Fibroblast of lung (primary cell): ENCODE measurements around the gene EED.

Source experiments
- CTCF ChIP-seq, 2 donors: IDR thresholded peaks in 1 of 2; conservative IDR thresholded peaks in 1 of 2; 1 replicate in 1 of 2; 2 replicates in 1 of 2; pipeline ENCODE4 v1.5.1; 2011 to 2012; ENCODE audit warnings: low read length in 2 of 2, control low read depth in 1 of 2, inconsistent platforms in 1 of 2, low read depth in 1 of 2, mild to moderate bottlenecking in 1 of 2
- EZH2 ChIP-seq: IDR thresholded peaks from 2 replicates; pipeline ENCODE4 v1.5.1; 2012; ENCODE audit warnings: low read length, control low read depth, mild to moderate bottlenecking; ENCODE audit errors: missing control alignments

GRCh38 chr11:86287468-86287796 lies 42.9 kb downstream of the EED start:
- no peak for TF ChIP-seq CTCF (conservative IDR thresholded peaks at IDR 0.05 in 1 of 2, IDR thresholded peaks at IDR 0.05 in 1 of 2; ENCODE audit: low read depth in 1 of 2, low read length in 2 of 2)
- no peak for TF ChIP-seq EZH2
